HG02798 (cell line): ENCODE data around the gene CLEC7A.

Experiments used
- ATAC-seq: cut with Tn5 transposase; IDR thresholded peaks from one replicate; pipeline ENCODE4 v1.9.1; 2021; ENCODE audit warnings: mild to moderate bottlenecking; ENCODE audit not compliant: unreplicated experiment, poor library complexity

The CLEC7A gene

GRCh38 chr12:10130042-10130441 is at the start of gene CLEC7A:
Gene CLEC7A (minus strand): TSS chr12:10130199. CDS start chr12:10130082, 117 bp downstream.
- peak; percentile 85 for ATAC-seq

- ATAC-seq = no peak
These were observed 49.8 kb upstream of the CLEC7A start for GRCh38 chr12:10179776-10180181.

GRCh38 chr12:10178821-10179220 is 48.8 kb upstream of the CLEC7A start, which contains the start of gene TMEM52B:
Gene TMEM52B (plus strand): TSS chr12:10179032. CDS start chr12:10179575, 543 bp downstream.
- no peak for ATAC-seq

- no peak for ATAC-seq
These were observed 46.0 kb upstream of the CLEC7A start for GRCh38 chr12:10175846-10176636.

- no peak for ATAC-seq
These were observed 45.1 kb upstream of the CLEC7A start for GRCh38 chr12:10174986-10175614.

- no peak for ATAC-seq
These were observed 42.2 kb upstream of the CLEC7A start, which contains the start of gene OLR1 for GRCh38 chr12:10171973-10172728. Gene OLR1 (minus strand): TSS chr12:10172132. CDS start chr12:10172077, 55 bp downstream.

GRCh38 chr12:10170216-10170615 is 40.2 kb upstream of the CLEC7A start:
- no peak for ATAC-seq

GRCh38 chr12:10169104-10169503 is 39.1 kb upstream of the CLEC7A start:
- ATAC-seq = no peak

- ATAC-seq = no peak
These were observed 37.6 kb upstream of the CLEC7A start for GRCh38 chr12:10167599-10167998.

GRCh38 chr12:10165421-10165820 is 35.4 kb upstream of the CLEC7A start:
- ATAC-seq = no peak

GRCh38 chr12:10163084-10163483 is 33.1 kb upstream of the CLEC7A start:
- no peak for ATAC-seq

GRCh38 chr12:10160617-10161385 is 30.8 kb upstream of the CLEC7A start:
- ATAC-seq = no peak

- ATAC-seq = no peak
These were observed 29.3 kb upstream of the CLEC7A start for GRCh38 chr12:10159280-10159679.

GRCh38 chr12:10158406-10158805 is 28.4 kb upstream of the CLEC7A start:
- no peak for ATAC-seq

- no peak for ATAC-seq
These were observed 26.0 kb upstream of the CLEC7A start for GRCh38 chr12:10155966-10156365.

- ATAC-seq = no peak
These were observed 24.1 kb upstream of the CLEC7A start for GRCh38 chr12:10154145-10154496.

GRCh38 chr12:10153271-10154144 is 23.5 kb upstream of the CLEC7A start:
- ATAC-seq = peak; percentile 69

- no peak for ATAC-seq
These were observed 21.6 kb upstream of the CLEC7A start for GRCh38 chr12:10151621-10152020.

- ATAC-seq = peak; percentile 70
These were observed 17.9 kb upstream of the CLEC7A start for GRCh38 chr12:10147714-10148403.
